Skin of body (tissue), 2 donors: Measurements from ENCODE around the gene RIC8A. TPM values are rescaled to one million over a fixed set of nuclear protein-coding genes. Genes with fewer than 3 reads are reported as not detected.
A peak's percentile ranks its signal among the peaks of the same experiment; 100 is the strongest.
"Not testable (repeated sequence)": the region's sequence is repeated elsewhere in the genome, so short reads cannot be mapped to it uniquely, and the experiment has no call there.

Experiments
- DNase-seq: peaks from one replicate; lab custom pipeline; 2025; lab: John Stamatoyannopoulos, UW
- total RNA-seq: library from RNA; depleted of rRNA; stranded (reverse); fragments of >200 nt; gene quantifications from one replicate; pipeline ENCODE4 v1.2.3, GENCODE V29; 2014

Gene RIC8A
- total RNA-seq, 1 donor from 2014 or later: 88.8 TPM

DNA sequence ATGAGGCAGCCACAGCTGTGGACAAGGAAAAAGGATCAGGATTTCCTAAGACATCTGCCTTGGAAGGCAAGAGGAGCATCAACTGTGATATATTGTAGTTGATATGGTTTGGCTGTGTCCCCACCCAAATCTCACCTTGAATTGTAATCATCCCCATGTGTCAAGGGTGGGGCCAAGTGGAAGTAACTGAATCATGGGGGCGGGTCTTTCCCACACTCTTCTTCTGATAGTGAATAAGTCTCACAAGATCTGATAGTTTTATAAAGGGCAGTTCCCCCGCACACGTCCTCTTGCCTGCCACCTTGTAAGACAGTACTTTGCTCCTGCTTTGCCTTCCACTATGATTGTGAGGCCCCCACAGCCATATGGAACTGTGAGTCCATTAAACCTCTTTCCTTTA lies 10.2 kb downstream of the RIC8A start:
- DNase-seq: no peak

DNA sequence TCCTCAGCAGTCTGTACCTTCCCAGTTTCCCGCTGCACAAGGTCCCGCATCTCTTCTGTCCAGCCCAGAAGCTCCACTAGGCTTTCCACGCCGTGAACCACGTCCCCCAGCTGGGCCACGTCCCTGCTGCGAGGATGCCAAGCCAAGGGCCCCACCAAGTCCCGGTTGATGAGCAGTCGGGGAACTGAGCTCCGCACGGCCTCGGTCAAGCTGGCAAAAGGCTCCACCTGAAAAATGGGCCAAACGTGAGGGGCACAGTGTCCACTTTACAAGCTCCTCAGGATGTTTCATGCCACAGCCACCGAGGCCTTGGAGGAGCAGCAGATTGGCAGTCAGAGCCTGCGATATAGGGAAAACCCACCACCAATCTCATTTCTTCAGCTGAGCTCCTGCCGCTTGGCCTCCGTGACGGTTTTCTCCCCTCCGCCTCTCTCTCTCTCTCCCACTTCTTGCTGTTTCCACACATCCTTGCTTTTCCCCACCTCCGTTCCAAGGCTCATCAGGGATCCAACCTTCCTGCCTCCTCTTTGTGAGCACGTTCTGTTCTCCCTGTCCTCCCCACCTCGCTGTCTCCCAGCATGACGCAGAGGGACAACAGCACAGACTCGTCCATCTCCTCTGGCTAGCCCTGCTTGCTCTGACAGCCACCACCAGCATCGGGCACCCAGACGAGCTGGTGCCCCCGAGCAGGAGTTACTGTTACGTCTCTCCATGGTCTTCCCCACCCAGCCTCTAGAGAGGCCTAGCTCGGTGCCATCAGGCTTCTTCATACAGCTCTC lies 11.5 kb downstream of the RIC8A start:
- no peak for DNase-seq

DNA sequence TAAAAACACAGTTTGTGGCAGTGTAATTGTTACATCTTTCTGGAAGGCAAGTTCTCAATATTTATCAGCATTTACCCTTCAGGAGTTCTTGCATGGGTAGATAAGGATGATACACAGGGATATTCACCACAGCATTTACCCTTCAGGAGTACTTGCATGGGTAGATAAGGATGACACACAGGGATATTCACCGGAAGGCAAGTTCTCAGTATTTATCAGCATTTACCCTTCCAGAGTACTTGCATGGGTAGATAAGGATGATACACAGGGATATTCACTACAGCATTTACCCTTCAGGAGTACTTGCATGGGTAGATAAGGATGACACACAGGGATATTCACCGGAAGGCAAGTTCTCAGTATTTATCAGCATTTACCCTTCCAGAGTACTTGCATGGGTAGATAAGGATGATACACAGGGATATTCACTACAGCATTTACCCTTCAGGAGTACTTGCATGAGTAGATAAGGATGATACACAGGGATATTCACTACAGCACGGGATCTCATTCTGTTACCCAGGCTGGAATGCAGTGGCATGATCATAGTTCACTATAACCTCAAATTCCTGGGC lies 13.2 kb downstream of the RIC8A start:
- DNase-seq: not testable (repeated sequence)

DNA sequence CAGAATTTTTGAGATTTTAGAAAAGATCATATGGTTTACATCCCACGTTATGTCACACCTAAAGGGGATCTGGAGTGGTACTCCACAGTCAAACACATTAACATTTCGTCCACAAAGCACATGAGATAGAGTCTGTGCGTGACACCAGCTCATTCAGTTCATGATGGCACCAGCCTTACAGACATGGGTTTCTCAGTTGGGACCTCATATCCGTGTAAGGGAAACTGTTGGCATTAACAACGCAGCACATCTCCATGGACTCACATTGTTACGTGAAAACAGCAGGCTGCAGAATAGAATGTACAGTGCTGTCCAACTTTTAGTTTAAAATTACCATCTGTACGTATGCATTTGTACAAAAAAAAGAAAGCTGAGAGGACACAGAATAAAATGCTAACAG lies 14.0 kb downstream of the RIC8A start:
- no peak for DNase-seq

DNA sequence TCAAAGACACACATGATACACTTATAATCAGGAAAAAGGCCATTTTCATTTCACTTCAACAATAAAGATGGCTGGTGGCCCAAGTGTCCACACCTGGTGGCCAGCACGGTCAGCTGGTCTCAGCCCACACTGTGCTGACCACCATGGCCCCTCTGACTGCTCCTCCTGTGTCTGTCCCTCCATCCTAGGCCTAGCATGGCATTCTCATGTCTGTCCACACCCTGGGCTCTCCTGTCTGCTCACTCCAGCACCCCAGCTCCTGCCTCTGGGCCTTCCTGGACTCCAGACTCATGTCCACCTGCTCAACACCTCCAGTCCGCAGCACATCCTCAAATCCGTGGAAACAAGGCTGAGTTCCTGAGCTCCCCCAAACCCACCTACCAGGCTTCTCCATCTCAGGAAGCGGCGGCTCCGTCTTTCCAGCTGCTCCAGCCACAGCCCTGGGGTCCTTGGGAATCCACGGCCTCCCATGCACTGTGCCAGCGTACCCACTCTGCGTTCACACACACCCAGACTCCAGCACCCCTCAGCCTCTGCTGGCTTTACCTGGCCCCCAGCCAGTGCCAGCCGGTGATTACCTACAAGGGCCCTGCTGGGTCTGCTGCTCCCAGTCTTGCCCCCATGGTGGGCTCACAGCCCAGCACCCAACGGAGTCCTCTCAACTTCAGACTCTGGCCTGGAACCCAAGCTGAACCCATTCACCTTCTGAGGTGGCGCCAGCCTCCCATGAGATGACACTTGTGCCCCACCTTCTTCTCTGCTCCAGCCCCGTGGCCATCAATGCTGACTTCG lies 14.7 kb downstream of the RIC8A start:
- no peak for DNase-seq

DNA sequence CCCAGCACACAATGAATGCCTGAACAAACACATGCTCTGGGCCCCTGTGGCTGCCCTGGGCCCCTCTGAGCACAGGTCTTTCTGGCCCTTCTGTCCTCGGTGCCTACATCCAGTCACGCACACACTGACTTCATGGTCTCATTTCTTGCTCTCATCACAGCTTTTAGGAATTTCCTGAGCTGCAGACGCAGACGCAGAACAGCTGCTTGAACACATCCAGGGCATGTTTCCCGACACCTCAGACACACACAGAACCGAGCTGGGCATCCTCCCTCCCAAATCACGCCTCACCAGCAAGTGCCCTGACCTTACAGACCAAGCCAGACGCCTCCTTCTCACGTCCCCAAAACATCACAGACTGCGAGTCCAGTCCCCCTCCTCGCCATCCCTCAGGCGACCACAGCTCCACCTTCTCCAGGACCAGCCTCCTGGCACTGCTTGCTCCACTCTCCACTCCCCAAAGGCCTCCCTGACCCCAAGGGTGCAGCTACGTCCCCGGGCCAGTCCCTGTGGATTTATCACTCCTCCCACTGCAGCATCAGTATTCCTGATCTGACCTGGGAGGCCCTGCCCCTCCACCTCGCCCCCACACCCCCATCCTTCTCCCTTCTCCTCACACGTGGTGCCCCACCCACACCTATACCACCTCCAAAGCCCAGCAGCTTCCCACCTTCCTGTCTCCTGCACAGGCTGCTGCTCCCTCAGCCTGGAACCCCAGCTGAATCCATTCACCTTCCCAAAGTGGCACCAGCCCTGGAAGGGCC lies 15.7 kb downstream of the RIC8A start:
- DNase-seq: no peak

DNA sequence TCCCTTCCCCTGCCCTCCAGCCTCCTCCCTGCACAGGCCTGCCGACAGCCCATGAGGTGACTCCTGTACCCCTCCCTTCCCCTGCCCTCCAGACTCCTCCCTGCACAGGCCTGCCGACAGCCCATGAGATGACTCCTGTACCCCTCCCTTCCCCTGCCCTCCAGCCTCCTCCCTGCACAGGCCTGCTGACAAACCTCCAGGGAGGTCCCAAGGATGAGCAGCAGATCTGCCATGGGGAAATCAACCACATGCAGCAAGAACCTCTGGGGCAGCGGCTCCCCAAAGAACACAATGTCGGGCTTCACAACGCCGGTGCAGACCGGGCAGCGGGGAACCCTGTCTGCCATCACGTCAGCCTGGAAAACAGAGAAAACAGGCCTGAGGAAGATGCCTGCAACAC lies 16.4 kb downstream of the RIC8A start:
- no peak for DNase-seq

DNA sequence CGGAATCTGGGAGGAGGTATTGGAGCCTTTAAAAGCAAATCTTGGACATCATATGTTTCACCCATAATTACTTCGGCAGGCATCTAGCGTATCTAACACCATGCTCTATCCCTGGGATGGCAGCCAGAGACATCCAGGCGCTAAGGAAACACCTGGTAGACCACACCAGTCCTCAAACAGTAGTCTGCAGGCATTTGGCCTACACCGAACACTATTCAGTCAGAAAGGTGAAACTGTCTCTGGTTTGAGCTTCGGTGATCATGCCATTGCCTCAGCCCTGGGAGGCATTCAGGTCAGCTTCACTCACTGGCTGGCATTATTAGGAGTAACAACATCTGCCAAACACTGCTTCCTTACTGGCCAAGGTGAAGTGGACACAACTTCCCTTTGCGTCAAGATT lies 16.9 kb downstream of the RIC8A start:
- no peak for DNase-seq

DNA sequence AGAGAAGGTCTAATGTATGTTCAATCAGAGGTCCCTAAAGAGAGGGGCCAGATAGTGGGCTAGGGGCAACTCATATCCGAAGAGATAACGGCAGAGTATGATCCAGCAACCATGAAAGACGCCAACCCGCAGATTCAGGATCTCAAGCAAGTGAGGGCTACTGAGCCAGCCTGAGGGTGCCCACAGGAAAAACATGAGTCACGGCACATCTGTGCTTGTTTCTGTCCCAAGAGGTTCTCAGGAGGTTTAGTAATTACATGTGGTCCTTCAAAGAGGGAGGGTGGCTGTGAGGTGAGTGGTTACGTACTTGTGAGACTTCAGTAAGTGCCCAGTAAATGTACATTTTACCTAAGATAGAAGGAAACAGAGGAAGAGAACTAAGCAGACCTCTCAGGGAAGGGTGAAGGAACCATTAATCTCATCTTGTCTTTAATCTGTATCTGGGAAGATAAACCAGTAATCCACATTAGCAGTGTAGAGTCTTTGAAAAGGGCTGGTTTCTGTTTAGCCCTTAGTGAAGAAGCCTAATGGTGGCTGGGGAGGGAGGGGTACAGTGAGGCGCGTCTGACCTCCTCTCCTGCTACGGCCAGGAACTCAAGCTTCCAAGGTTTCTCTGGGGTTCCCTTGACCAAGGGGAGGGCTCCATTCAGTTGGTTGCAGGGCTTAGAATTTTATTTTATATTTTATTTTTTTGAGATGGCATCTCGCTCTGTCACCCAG lies 18.4 kb downstream of the RIC8A start:
- no peak for DNase-seq

DNA sequence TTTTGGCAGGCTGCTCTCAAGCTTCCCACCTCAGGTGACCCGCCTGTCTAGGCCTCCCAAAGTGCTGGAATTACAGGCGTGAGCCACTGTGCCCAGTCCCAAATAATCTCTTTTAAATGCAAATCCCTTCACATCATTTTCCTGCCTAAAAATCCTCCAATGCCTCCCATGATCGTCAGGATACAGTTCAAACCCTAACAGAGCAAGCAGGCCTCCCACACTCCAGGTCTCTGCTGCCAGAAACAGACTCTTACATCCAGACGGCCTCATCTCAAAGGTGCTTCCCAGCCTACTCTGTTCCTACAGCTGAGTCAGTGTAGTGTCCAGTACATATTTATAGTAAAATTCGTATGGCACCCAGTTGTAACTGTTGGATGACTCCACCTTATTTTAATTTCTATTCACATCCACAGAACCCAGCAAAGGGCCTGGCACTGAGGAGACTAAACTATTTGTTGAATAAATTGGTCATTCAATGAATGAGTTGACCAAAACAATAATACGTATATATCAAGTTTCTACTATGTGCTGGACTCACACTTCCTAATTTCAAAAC lies 20.4 kb downstream of the RIC8A start:
- DNase-seq: no peak

DNA sequence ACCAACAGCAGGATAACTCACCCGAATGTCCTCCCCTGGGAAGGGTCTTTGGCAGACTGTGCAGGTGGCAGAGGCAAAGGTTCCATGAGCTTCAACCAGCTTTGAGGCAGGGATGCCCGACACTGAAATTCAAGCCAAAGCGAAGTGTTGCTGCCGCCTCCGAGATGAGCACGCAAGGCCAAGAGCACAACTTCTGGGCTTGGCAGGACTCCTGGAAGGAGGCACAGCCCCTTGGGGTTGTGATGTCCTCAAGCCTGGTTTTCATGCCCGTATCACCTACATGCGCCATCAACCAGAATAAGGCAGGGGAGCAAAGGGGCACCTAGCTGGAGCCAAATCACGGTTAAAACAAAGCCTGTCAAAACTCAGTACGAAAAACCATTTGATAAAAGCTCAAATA lies 22.9 kb downstream of the RIC8A start:
- DNase-seq: no peak

DNA sequence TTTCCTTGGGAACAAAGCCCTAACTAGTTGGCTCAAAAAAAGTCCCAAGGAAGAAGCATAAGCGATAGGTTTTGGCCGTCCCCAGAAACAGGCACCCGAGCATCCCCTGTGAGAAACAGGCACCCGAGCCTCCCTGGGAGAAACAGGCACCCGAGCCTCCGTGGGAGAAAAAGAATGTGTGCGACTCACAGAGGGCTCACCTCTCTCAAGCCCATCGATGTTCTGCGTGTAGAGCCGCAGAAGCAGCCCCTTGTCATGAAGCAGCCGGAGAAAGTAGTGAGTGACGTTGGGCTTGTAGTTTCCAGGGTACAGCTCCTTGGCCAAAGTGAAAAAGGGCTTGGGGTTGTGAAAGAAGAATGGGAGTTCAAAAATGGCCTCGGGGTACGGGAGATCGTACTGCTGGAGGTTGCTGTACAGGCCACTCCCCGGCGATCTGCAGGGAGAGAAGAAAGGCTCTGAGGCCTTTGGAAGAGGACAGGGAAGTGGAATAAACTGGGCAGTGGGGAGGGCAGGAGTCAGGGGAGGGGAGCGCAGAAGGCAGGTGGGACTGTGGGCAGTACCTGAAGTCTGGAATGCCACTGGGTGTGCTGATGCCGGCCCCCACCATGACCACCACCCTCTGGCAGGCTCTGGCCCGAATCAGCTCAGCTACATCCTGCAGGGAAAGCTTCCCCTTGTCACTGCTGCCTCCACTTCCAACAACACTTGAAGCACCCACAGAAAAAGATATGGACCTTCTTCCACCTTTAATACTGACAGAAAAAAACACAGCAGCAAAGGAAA lies 25.5 kb downstream of the RIC8A start:
- DNase-seq: no peak

DNA sequence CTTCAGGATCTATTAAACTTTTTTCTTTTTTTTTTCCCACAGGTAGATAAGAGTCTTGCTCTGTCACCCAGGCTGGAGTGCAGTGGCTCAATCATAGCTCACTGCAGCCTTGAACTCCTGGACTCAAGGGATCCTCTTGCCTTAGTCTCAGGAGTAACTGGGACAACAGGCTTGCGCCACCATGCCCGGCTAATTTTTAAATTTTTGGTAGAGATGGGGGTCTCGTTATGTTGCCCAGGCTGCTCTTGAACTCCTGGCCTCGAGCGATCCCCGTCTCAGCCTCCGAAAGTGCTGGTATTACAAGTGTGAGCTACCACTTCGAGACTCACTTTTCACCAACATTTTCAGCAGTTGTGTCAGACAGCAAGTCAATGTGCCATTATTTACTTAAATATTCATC lies 27.7 kb downstream of the RIC8A start:
- no peak for DNase-seq

DNA sequence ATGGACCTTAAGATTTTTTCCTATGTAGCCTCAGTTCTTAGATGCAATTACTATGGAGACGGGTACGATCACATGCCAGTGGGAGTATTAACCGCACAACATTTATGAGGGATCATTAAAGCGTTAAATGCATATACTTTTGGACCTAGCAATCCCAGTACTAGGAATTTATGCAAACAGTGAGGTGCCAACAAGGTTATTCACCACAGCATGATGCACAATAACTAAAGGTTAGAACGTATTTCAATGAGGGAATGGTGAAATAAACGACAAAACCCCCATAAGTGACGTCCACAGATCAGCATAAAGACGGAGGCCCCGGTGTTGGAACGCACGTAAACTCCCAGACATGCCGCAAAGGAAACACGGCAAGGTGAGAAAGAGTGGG lies 28.1 kb downstream of the RIC8A start:
- DNase-seq: no peak

DNA sequence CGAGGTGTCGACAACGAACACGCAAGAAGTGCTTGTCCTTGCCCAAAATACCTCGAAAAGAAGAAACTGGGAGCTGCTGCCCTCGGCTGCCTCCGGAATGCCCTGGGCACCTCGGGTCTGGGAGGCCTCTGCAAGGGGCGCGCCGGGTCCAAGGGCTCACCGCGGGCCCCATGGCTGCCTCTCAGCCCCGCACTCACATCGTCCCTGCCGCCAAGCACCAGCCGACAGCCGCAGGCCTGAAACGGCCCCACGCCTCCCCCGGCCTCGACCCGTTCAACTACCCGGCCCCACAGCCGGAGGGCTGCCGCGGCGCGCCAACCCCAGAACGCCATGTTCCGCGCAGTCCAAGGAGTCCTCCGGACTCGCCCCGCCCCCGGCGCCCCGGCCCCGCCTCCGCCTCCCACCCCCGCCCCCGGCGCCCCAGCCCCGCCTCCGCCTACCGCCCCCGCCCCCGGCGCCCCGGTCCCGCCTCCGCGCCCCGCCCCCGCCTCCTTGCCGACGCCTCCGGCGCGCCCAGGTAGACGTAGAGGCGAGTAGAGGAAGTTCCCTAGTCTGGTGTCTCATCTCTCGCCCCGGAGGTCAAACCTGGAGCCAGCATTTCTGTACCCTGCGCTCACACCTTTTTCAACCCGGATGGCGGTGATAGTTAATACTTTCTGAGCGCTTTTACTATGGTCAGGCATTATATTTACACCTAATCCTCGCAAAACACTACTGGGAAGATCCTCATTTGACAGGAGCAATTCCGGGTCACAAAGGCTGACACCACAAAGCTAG lies 28.7 kb downstream of the RIC8A start, which contains the start of gene SIRT3:
Gene SIRT3 (minus strand): TSS at position 346 of the 777 bp plus-strand sequence. CDS start 14 bp downstream, at position 332.
- DNase-seq: peak; percentile 88

DNA sequence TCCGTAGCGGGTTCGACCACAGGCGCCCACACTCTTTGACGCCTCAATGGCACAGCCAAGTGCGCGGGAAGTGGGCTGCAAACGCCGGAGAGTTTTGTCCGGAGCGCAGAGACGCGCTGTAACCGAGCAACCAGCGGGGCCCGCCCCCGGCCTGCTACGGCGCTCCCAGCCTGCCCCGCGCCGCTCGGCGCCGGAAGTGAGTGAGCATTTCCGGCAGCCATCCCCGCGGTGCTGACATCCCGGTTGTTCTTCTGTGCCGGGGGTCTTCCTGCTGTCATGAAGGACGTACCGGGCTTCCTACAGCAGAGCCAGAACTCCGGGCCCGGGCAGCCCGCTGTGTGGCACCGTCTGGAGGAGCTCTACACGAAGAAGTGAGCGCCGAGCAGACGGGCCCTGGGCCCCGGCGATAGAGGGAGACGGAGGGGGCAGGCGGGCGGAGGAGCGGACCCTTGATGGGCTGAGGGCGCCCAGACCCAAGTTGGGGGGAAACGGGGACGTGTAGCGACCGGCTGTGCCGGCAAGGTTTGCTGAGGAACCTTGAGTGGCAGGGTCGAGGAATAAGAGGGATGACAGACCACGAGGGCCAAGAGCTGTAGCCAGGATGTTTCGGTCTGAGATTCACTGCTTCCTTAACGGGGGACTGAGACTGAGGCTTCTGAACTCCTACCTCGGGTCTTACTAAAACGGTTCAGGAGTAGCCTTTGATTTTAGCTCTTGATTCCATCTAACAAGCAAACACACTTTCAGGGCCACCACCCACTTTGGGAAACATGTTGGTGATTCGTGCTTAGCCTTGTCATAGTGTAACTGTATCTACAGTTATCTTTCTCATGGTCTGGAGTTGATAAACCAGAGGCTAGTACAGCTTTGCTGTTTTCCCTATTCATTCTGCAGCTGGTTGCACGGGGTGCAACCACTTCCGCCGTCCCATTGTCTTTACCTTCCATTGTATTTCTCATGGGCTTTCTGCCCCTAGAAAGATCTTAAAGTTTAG lies 29.6 kb downstream of the RIC8A start, which contains the start of gene PSMD13:
Gene PSMD13 (plus strand): TSS at position 203 of the 994 bp plus-strand sequence. CDS start 74 bp downstream, at position 277.
- DNase-seq: peak; percentile 88

DNA sequence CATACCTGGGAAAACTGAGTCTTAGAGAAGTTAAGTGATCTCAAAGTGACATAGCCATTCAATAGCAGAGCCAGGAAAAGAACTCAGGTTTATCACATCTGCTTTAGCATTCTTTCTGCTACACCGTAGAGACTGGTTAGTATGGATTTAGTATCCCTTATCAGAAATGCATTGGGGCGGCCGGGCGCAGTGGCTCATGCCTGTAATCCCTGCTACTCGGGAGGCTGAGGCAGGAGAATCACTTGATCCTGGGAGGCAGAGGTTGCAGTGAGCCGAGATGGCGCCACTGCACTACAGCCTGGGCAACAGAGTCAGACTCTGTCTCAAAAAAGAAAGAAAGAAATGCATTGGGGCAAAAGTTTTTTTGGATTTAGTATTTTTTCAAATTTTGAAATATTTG lies 30.8 kb downstream of the RIC8A start:
- not testable (repeated sequence) for DNase-seq

DNA sequence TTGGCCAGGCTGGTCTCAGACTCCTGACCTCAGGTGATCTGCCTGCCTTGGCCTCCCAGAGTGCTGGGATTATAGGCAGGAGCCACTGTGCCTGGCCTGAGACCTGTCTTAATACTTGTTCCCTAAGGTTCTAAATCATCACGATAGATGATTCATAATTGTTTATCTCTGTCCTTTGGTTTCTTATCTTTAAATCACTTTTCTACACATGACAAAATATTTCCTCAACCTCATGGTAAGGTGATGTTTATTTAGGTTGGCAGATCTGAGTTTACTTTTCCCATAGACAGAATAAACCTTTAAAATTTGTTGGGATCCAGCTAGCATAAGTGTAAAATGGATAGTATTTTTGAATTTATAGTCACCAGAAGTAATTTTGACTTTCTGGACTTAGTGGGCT lies 32.8 kb downstream of the RIC8A start:
- no peak for DNase-seq
